GM18519 (cell line): ENCODE data around the gene CACNA1C.
"Not testable (repeated sequence)": the region's sequence is repeated elsewhere in the genome, so short reads cannot be mapped to it uniquely, and the experiment has no call there.

Experiments used
- ATAC-seq: cut with Tn5 transposase; IDR thresholded peaks from one replicate; pipeline ENCODE4 v1.9.1; 2021; ENCODE audit warnings: mild to moderate bottlenecking, moderate library complexity; ENCODE audit not compliant: unreplicated experiment, low FRiP score

CACNA1C gene

DNA sequence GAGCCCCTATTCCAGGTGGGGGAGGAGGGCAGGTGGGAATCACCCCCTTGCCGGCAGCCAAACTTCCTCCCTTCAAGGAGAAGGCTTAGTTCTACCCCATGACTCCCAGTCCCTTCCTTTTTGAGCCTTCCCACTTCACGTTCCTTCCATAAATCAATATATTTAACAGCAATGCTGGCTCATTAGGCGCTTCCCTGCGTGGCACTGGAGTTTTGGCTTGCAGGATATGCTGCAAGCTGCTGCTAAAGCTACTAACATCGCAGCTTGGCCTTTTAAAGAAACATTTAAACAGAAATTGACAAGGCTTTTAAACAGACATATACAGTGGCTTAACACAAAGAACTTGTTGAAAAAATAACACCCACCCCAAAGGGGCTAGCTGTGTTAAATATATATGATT lies 434.0 kb downstream of the CACNA1C start:
- ATAC-seq, result no peak

DNA sequence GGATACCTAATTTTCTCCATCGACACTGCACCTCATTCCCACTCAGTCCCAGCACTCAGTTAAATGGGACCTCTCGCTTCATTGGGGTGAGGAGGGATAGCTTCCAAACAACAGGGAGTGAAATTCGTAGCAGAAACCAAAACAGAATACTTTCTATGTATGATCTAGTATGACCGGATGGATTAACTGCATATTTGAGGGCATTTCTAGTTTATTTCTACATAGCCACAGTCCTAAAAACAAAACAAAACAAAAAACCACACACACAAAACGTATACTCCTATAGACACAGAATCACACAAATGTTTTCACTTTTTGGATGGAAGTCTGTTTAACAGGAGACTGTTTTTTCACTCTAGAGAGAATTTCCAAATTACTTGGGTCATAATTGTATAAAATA lies 434.5 kb downstream of the CACNA1C start:
- no peak for ATAC-seq

DNA sequence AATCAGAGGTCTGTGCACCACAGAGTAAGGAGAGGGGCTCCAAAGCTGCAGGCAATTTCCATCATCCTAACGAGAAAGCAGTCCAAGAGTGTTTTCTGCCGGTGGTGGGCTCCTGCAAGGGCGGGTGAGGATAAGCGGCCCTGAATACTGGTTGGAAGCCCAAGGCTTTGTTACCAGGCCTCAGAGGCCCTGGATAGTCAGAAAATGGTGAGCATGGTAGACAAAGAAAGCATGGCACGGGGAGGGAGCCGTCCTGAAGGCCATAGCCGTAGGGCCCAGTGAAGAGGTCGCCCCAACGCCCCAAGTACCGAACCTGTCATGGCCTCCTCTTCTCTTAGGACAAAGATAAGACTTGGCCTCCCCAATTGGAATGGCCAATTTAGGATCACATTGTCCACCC lies 435.3 kb downstream of the CACNA1C start:
- ATAC-seq, result no peak

DNA sequence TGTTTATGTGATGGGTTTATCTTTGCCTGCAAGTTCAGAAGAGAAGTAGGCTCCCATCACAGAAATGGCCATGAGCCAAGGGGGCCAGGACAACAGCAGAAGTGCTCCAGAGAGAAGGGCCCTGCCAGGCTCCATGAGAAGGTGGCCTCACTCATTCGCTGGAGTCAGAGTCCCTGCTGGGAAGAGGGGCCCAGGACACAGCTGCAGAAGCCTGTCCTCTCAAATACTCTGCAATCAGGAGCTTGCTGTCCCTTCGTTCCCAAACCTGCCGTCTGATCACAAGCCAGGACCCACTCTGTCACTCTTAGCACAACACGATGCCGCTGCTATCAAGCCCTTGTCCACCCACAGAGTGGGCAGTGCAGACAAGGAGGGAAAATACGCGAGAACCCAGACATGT lies 435.8 kb downstream of the CACNA1C start:
- no peak for ATAC-seq

DNA sequence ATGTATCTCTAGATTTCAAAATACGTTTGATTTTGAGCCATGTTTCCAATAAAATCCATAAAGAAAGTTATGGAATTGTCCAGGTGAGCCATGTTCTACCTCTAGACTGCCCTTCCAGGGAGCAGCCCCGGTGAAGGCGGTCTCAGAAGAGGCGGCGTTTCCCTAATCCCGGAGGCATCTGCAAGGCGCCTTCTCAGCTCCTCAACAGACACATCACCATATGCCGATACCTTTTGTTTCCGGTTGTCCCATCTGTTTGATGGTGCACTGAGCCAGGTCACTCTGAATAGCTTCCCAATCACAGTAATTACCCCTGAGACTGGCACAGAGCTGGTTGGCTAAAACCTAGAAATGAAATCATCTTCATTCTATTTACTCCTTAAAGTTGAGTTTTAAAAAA lies 436.5 kb downstream of the CACNA1C start:
- no peak for ATAC-seq

DNA sequence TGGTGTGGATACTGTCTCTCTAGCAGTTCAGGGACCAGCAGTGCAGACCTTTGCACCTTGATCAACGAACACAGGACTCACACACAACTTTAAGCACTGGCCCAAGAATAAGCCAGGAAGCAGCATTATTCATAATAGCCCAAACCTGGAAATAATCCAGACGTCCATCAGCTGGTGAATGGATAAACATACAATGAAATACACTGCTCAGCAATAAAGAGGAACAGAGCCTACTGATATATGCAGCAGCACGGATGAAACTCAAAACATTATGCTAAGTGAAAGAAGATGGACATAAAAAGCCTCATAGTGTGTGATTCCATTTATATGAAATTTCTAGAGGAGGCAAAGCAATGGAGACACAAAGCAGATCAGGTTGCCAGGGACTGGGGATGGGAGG lies 438.0 kb downstream of the CACNA1C start:
- ATAC-seq, result no peak

DNA sequence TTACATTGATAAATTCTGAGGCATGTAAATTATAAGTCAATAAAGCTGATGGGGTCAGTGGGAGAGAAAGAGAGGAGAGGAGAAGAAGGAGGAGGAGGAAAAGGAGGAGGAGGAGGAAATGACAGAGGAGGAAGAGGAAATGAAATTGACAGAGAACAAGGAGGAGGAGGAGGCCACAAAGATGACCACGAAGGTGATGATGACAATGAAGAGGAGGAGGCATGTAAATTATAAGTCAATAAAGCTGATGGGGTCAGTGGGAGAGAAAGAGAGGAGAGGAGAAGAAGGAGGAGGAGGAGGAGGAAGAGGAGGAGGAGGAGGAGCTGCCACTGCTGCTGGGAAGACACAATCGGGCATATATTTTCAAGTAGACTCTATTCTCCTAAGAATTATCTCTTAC lies 438.6 kb downstream of the CACNA1C start:
- ATAC-seq, result not testable (repeated sequence)

DNA sequence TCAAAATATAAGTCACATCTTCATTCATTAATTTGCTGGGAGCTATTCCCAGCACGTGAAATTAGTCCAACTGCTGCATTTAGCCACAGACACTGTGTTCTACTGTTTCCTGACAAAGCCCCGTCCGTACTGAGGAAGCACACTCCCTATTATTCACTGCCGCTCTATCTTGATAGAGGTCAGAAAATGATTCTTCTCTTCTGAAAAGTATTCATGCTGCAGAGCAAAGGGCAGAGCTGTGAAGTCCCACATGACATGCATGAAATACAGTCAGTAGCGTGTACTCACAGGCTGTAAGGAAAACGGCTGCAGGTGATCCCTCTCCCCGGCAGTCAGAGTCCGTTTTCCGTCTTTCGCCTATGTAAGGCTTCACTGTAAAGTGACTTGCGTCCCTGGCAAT lies 439.4 kb downstream of the CACNA1C start:
- ATAC-seq, result no peak

DNA sequence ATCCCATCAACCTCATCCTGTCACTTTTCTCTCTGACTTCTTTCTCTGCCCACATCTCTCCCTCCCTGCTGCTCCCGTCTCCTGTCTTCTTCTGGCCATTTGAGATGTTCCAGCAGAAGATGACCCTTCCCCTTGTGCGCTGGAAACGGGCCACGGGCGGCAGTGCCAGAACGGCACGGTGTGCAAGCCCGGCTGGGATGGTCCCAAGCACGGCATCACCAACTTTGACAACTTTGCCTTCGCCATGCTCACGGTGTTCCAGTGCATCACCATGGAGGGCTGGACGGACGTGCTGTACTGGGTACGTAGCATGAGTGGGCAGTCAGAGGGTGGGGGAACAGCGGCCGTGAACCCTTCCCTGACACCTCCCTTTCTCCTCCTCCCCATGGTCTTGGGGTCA lies 440.3 kb downstream of the CACNA1C start:
- no peak for ATAC-seq

DNA sequence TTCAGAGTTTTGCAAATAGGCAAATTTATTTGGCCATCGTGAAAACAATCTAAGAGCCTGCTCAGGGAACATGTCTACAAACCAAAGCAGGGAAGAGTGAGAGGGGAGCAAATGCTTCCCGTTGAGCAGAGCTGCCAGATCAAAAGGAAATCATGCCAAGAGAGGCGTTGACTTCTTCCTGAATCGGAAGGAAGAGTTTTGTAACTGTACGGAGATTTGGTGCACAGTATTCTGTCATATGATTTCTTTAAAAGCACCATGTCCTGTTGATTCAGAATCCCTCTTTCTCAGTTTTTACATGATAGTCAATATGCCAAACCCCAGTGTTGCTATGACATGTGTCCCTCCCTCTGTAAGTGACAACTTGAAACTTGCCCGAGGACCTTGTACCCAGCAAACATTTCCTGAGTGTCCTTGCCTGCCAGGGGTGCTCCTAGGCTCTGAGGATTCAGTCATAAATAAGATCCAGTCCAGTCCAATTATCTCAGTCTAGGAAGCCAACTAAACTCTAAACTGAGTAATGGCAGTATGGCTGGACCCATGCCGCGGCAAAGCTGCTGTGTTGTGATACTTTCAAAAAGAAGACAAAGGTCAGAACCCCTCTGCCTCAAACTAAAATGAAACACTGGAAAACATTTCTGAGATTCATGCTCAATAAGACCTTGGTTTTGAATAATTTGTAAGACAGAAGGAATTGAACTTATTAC lies 441.9 kb downstream of the CACNA1C start:
- ATAC-seq, result no peak

DNA sequence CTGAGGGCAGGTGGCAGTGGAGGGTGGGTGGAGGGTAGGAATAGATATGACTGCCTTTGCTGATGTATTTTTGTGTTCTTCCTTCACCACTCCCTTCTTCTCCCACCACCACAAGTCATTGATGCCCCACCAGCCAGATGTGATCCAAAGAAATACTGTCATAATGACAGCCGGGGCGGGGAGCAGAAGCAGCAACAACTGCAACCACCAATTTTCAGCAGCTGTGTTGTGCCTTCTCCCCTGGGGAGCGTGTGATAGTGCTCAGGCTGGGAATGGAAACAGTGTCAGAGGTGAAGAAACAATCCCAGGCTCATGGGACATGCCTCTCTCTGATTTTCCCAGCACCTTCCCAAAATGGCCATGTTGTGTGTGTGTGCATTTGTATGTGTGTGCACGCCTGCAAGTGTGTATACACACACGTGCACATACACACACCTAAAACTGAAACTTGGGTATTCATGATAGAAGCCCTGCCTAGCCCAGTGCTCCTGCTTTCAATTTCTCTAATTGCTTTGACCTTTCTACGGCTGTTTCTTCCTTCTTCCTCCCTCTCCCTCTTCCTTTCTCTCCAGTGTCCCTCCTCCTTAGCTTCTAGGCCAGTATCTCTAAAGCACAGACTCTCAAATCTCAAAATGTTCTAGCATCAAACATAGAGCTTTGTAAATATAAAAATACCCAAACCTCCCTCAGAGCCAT lies 442.8 kb downstream of the CACNA1C start:
- no peak for ATAC-seq

DNA sequence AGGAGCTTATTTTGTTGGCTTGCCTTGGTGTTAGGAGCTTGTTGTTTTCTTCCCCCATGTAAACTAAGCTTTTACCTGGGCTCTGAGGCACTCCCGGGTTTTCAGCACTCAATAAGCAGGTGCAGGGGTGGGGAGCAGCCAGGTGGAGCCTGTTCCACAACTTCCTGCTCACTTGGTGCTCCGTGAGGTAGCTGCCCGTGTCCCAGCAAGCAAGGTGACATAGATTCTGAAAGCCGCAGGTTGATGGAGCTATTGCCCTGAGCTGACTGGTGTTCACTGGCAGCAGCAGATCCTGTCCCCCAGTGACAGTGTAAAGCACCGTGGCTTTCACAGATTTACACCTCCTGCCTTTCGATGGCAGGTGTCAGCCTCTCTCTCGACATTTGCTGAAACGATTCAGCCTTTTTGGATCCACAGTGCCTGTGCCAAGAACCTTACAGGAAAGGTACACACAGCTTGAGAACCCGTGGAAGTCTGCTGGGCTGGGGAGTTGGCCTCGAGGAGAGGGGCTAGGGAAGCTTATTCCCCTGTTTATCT lies 446.2 kb downstream of the CACNA1C start:
- ATAC-seq, result no peak

DNA sequence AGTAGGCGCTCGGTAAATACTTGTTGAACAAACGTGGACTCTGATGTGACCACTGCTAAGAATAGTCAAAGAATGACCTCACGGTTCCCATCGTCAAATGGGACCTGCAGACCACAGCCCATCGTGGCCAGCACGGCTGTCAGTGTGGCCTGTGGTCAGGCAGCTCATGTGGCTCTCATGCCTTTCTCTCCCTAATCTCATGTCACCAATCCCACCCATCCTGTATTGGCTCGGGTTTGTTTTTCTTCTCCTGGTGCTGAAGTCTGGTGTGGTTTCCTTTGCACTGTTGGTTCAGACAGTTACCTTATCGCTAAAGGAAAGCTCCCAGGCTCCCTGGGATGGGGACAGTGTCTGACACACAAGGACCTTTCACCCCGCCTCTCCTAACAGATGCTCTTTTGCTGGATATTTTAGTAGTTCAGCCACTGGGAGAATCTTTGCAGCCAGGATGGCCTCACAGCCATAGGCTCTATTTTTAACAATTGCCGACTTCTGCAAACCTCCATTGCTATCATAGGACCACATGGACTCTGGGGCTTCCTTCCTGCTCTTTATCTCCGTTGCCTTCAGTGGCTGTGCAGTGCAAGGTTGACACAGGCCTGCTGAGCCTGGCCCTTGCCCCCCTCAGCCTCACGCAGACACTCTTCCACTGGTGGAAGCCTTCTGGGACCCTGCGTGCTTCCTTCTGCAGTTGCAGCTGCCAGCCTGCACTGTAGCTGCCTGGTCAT lies 448.8 kb downstream of the CACNA1C start:
- ATAC-seq, result no peak

DNA sequence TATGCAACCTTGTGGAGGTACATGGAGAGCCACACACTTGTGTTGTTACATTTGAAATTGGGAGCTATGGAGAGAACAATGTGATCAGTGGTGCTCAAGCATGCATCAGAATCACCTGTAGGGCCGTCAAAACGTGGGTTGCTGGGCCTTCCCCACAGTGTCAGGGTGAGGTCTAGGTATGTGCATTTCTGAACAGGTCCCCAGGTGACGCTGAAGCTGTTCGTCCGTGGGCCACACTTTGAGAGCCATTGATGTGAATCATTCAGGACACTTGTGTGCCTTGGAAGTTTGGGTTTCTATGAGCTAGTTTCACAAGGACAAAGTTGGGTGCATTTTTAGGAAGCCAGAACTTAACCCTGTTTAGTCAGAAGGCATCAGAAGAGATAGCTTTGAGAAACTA lies 450.2 kb downstream of the CACNA1C start:
- no peak for ATAC-seq

DNA sequence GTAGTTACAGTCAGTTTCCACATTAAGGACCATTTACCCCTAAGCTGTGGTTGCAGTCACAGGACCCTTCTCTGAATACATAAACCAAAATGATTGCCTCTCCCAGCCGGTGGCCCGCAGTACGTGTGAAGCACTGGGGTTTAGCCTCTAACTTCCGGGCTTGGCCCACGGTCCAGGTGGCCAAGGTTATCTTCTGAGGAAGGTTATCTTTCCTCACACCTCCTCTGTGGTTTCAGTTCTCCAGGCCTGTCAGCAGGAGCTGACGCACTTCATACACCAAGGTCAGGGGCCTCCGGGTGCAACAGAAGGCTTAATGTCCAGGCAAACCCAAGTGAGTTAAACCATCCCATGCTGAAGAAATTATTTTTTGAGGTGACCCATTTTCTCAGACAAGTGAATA lies 451.0 kb downstream of the CACNA1C start:
- ATAC-seq, result no peak

DNA sequence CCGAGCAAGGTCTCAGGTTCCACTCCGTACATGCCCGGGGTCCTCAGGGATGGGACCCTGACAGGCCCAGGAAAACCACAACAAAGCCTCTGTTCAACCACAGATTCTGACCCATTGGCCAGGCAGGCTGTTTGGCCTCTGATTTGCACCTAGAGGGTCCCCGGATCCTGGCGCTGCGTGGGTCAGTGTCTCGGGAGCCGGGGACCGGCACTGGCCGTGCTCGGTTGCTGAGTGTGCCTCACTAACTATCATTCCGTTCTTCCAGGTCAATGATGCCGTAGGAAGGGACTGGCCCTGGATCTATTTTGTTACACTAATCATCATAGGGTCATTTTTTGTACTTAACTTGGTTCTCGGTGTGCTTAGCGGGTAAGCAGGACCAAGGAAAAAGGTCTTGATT lies 451.8 kb downstream of the CACNA1C start:
- ATAC-seq, result no peak

DNA sequence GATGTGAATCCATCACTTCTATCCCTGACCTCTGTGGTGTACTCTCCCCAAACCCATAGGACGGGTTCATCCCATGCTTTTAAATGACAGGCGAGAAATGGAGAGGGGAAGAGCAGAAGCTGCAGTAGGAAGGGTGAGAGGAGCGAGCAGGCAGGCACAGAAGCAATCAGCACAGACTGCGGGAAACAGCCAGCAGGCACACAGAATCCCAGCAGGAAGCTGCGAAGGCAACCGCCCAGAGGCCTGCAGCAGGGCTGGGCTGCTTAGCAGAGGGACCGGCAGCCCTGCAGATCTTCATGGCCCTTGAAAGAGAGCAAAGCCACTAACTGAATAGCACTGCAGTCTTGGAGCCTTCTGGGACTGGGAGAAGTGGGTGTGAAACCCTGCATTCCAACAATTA lies 455.0 kb downstream of the CACNA1C start:
- no peak for ATAC-seq

DNA sequence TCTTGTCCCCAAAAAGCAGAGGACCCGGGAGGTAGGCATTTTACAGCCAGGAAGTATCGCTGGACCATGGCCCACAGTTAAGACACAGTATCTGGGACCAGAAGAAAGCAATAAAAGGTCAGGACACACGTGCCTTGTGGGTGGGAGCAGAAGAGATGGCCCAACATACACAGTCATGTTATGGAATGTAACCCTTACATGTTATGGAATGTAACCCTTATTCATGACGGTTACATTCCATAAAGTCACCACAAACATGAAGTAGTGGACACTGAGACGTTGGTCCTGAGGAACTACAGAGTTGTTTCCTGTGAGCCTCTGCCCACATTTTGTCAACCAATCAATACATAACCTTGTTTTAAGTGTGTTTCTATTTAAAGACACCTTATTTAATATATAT lies 456.4 kb downstream of the CACNA1C start:
- no peak for ATAC-seq

DNA sequence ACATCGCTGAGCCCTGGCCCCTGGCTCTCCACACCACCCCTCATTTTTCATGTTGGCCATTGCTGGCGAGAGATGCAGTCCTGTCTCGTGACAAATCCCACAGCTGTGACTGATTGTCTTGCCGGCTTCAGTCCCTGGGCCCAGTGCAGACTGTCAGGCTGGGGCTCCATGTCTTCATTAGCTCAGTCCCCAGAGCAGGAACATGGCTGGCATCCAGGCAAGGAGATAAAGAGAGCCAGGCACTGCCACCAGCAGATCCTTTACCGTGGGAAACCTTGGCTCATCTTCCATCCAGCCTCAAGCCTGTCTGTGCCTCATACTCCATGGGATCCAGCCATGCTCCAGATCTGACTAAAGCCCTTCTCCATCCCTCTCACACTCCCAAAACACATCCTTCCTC lies 457.3 kb downstream of the CACNA1C start:
- no peak for ATAC-seq

DNA sequence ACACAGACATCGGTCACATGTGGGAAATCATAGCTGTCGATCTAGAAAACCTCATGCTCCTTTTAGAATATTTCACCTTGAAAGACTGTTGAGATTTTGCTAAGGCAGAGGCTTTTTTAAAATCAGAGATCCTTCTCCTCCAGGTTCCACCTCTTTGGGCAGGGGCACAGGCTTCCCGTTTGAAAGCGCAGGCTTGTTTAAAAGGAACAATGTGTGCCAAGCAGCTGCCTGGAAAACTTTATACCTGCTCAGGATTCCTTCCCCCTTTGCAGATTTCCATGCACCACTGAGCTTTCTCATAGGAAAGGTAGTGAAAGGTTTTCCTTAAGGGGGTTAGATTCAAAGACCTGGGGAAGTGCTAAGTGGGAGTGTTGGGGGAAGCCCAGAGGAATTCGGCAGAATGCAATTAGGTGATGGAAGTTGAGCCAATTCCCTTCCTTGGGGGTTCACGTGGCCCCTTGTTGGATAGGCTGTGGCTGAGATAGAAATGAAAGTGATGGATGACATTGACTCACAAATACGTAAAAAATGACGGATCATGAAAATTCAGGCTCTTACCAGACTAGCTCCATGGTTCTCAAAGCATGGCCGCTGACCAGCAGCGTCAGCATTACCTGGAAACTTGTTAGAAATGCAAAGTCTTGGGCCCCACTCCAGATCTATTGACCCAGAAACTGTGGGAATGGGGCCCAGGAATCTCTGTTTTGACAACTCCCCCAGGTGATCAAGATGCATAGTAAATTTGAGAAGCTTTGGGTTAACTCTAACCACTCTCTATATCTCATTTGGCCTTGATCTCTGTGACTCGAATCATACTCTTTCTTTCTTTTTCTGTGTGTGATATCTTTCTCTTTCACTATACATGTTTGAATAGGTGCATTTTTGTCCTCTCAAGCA lies 460.6 kb downstream of the CACNA1C start:
- ATAC-seq, result no peak

DNA sequence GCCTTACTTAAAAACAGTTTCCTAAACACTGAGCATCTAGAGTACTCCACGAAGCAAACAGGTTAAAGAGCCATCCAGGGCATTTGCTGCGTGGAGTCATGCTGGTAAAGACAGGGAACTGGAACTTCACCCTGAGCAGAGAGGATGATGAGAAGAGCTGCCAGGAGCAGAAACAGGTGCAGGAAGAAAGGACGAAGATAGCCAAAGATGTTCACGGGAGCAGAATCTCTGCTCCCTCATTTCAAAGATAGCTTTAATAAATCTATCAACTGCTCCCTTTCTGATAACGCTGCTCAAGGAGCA lies 461.2 kb downstream of the CACNA1C start:
- ATAC-seq, result no peak
